HepG2 (cell line): Measurements from ENCODE around the gene FMR1. TPM values are rescaled to one million over a fixed set of nuclear protein-coding genes. Genes with fewer than 3 reads are reported as not detected.

Source experiments
- ASH2L ChIP-seq: fragments of 300-600, 200-600 bp; sonication (generic); IDR thresholded peaks from 2 replicates; pipeline ENCODE4 v1.7.0; 2017; ENCODE audit warnings: low read depth, mild to moderate bottlenecking, moderate library complexity, mixed read lengths, low read length; ENCODE audit not compliant: insufficient read length
- ATF4 ChIP-seq, 2 experiments: fragments of 450-650 bp in 1 of 2; sonication (generic) in 1 of 2; formaldehyde crosslinking; IDR thresholded peaks; 2 replicates each; pipeline versions ENCODE4 v1.5.0 to v1.8.0; 2020 to 2022; ENCODE audit warnings: mild to moderate bottlenecking in 1 of 2, missing genetic modification reagents in 1 of 2
- CREBL2 ChIP-seq: sonication (generic); formaldehyde crosslinking; IDR thresholded peaks from 2 replicates; pipeline ENCODE4 v1.8.1; 2023; ENCODE audit warnings: missing genetic modification reagents, mild to moderate bottlenecking, borderline replicate concordance
- CTCF ChIP-seq: sonication (generic); formaldehyde crosslinking; IDR thresholded peaks from 2 replicates; pipeline ENCODE4 v1.5.0; 2020; ENCODE audit warnings: mild to moderate bottlenecking, missing genetic modification reagents, moderate library complexity
- EHMT2 ChIP-seq: fragments of 200-600 bp; sonication (generic); IDR thresholded peaks from 2 replicates; pipeline ENCODE4 v1.7.0; 2017; ENCODE audit warnings: antibody characterized with exemption, low read depth, low read length, borderline replicate concordance
- HNF4G ChIP-seq, 2 experiments: sonication (generic) in 1 of 2; formaldehyde crosslinking in 1 of 2; IDR thresholded peaks; 2 replicates each; pipeline versions ENCODE4 v1.4.0 to v1.6.1; 2011 to 2020; ENCODE audit warnings: borderline replicate concordance in 2 of 2, low read depth in 2 of 2, mild to moderate bottlenecking in 2 of 2, low read length in 1 of 2, missing genetic modification reagents in 1 of 2, moderate library complexity in 1 of 2
- HOMEZ ChIP-seq: IDR thresholded peaks from 2 replicates; pipeline ENCODE4 v1.6.1; 2016; ENCODE audit warnings: low read depth
- MLX ChIP-seq: IDR thresholded peaks from 2 replicates; pipeline ENCODE4 v1.6.1; 2016
- NR2F1 ChIP-seq, 2 experiments: fragments of 450-650 bp in 1 of 2; formaldehyde crosslinking in 1 of 2; IDR thresholded peaks; 2 replicates each; pipeline versions ENCODE4 v1.5.0 to v1.6.1; 2016 to 2020; ENCODE audit warnings: mild to moderate bottlenecking in 1 of 2, missing compliant biosample characterization in 1 of 2, missing genetic modification reagents in 1 of 2, moderate library complexity in 1 of 2
- POGZ ChIP-seq: sonication (generic); formaldehyde crosslinking; IDR thresholded peaks from 2 replicates; pipeline ENCODE4 v1.4.0; 2020; ENCODE audit warnings: mild to moderate bottlenecking, missing genetic modification reagents
- REL ChIP-seq: sonication (generic); formaldehyde crosslinking; conservative IDR thresholded peaks from 2 replicates; pipeline ENCODE4 v1.8.0; 2022; ENCODE audit warnings: mild to moderate bottlenecking, missing genetic modification reagents, moderate library complexity
- SIN3A ChIP-seq: IDR thresholded peaks from 2 replicates; pipeline ENCODE4 v1.6.1; 2011; ENCODE audit warnings: low read depth, mild to moderate bottlenecking, control low read depth, low read length, borderline replicate concordance
- SRF ChIP-seq: IDR thresholded peaks from 2 replicates; pipeline ENCODE4 v1.6.1; 2011; ENCODE audit warnings: mild to moderate bottlenecking, low read depth, low read length, moderate library complexity
- SRY ChIP-seq: sonication (generic); formaldehyde crosslinking; IDR thresholded peaks from 2 replicates; pipeline ENCODE4 v1.8.0; 2022; ENCODE audit warnings: mild to moderate bottlenecking, missing genetic modification reagents
- TRIM22 ChIP-seq: fragments of 450-650 bp; IDR thresholded peaks from 2 replicates; pipeline ENCODE4 v1.6.1; 2017
- XBP1 ChIP-seq: sonication (generic); formaldehyde crosslinking; IDR thresholded peaks from 2 replicates; pipeline ENCODE4 v1.5.0; 2020; ENCODE audit warnings: missing genetic modification reagents
- YY1 ChIP-seq: IDR thresholded peaks from 2 replicates; pipeline ENCODE4 v1.6.1; 2011; ENCODE audit warnings: low read length, low read depth, moderate library complexity, mild to moderate bottlenecking; ENCODE audit not compliant: insufficient read depth, insufficient replicate concordance
- ZNF644 ChIP-seq: IDR thresholded peaks from 2 replicates; pipeline ENCODE4 v1.6.1; 2016; ENCODE audit warnings: low read depth
- ZNF704 ChIP-seq: sonication (generic); formaldehyde crosslinking; IDR thresholded peaks from 2 replicates; pipeline ENCODE4 v1.8.1; 2023; ENCODE audit warnings: mild to moderate bottlenecking, inconsistent platforms, moderate library complexity, missing genetic modification reagents, borderline replicate concordance
- ZSCAN25 ChIP-seq: sonication (generic); formaldehyde crosslinking; IDR thresholded peaks from 2 replicates; pipeline ENCODE4 v1.8.0; 2022; ENCODE audit warnings: mild to moderate bottlenecking, missing genetic modification reagents
- polyA plus RNA-seq, 8 experiments: library from polyadenylated mRNA; depleted of rRNA in 3 of 8; stranded (reverse) in 7 of 8; unstranded in 1 of 8; fragments of >200 nt; fragmentation: Illumina TruSeq in 4 of 8; extraction: Trizol in 4 of 8; gene quantifications; 2 replicates each; pipeline versions ENCODE4 v1.2.1 to v1.2.3, GENCODE V29; 2011 to 2016; ENCODE audit warnings: low read depth in 4 of 8, missing spikeins in 1 of 8, mixed read lengths in 1 of 8; ENCODE audit not compliant: insufficient read depth in 1 of 8
- total RNA-seq, 5 experiments: library from RNA; depleted of rRNA; stranded (reverse); fragments of >200 nt; fragmentation: Illumina TruSeq; extraction: Trizol; gene quantifications; 2 replicates each; pipeline ENCODE4 v1.2.3, GENCODE V29; 2016; ENCODE audit warnings: low read depth in 1 of 5

Gene FMR1
- total and polyA plus RNA-seq, 2 of the 13 experiments (the other 11 are each of a cell fraction or from before 2014, with no cell fraction given), result 27.8 to 49.6 TPM

- TF ChIP-seq HOMEZ (CRISPR knock-in tag) (peak; percentile 96), ASH2L (no peak), MLX (CRISPR knock-in tag) (no peak), HNF4G (IDR thresholded peaks at IDR 0.05; ENCODE audit: borderline replicate concordance, low read depth, low read length) (peak; percentile 56), HNF4G (CRISPR knock-in tag; IDR thresholded peaks at IDR 0.05; ENCODE audit: borderline replicate concordance, low read depth) (0 out of 2 replicates have a peak, but pooled peaks have one; percentile 27), ATF4 (CRISPR knock-in tag; IDR thresholded peaks at IDR 0.05) (peak in 1 of 2 experiments; percentile 50; a peak in 1 of 4 replicates), XBP1 (CRISPR knock-in tag) (no peak), POGZ (CRISPR knock-in tag) (peak; percentile 93), CREBL2 (no peak), ZSCAN25 (CRISPR knock-in tag) (no peak), ZNF644 (CRISPR knock-in tag) (peak; percentile 49; the same call in 1 of the 2 replicates), SRY (CRISPR knock-in tag) (no peak), NR2F1 (CRISPR knock-in tag; IDR thresholded peaks at IDR 0.05) (peak in 1 of 2 experiments; percentile 60; a peak in 2 of 4 replicates), SRF (no peak), EHMT2 (no peak; the same call in 1 of the 2 replicates), SIN3A (no peak), CTCF (CRISPR knock-in tag) (no peak), YY1 (peak; percentile 14), REL (CRISPR knock-in tag) (no peak), ZNF704 (CRISPR knock-in tag) (no peak), TRIM22 (no peak)
Measured at GRCh38 chrX:147875866-147876596, 35.7 kb upstream of the FMR1 start (continued).
